ENCODE measurements around the gene NSD2.

The NSD2 gene

GRCh38 chr4:1967512-1968149 lies 96.4 kb downstream of the NSD2 start:
- no peaks in the 10 kb centered on the region for H3K27me3 ChIP-seq (ENCODE audit: control insufficient read depth, insufficient read depth, low read length, poor library complexity, severe bottlenecking)
- no peak overlapping the region for H3K4me3 ChIP-seq (ENCODE audit: insufficient read depth, low read depth, low read length)
- H3K4me1 ChIP-seq (ENCODE audit: control insufficient read depth, insufficient read depth, low read length), result no peaks in the 10 kb centered on the region
- H3K9me3 ChIP-seq (ENCODE audit: control insufficient read depth, low read length), result no peaks in the 10 kb centered on the region
- no peak overlapping the region for H3K27ac ChIP-seq (ENCODE audit: insufficient read depth, low read depth, low read length, poor library complexity, severe bottlenecking)
- WGBS, 2 experiments, result 94 to 97% methylated on average over 5 of the region's 5 CpGs
- peaks cover 56% of the 10 kb centered on the region for H3K36me3 ChIP-seq (ENCODE audit: control insufficient read depth, insufficient read depth, low read length)

- no peak overlapping the region for H3K4me3 ChIP-seq (ENCODE audit: insufficient read depth, low read depth, low read length)
- no peaks in the 10 kb centered on the region for H3K27me3 ChIP-seq (ENCODE audit: control insufficient read depth, insufficient read depth, low read length, poor library complexity, severe bottlenecking)
- H3K9me3 ChIP-seq (ENCODE audit: control insufficient read depth, low read length), result no peaks in the 10 kb centered on the region
- H3K4me1 ChIP-seq (ENCODE audit: control insufficient read depth, insufficient read depth, low read length), result no peaks in the 10 kb centered on the region
- WGBS, 2 experiments, result 93 to 96% methylated on average over 7 of the region's 7 CpGs
- peaks cover 52% of the 10 kb centered on the region for H3K36me3 ChIP-seq (ENCODE audit: control insufficient read depth, insufficient read depth, low read length)
- H3K27ac ChIP-seq (ENCODE audit: insufficient read depth, low read depth, low read length, poor library complexity, severe bottlenecking), result no peak overlapping the region
These were observed 97.6 kb downstream of the NSD2 start for GRCh38 chr4:1968686-1969295.

- Histone ChIP-seq H3K36me3 (ENCODE audit: control insufficient read depth, insufficient read depth, low read length) (peaks cover 56% of the 10 kb centered on the region), H3K4me1 (ENCODE audit: control insufficient read depth, insufficient read depth, low read length) (no peaks in the 10 kb centered on the region), H3K4me3 (ENCODE audit: insufficient read depth, low read depth, low read length) (no peak overlapping the region), H3K27ac (ENCODE audit: insufficient read depth, low read depth, low read length, poor library complexity, severe bottlenecking) (no peak overlapping the region), H3K9me3 (ENCODE audit: control insufficient read depth, low read length) (no peaks in the 10 kb centered on the region), H3K27me3 (ENCODE audit: control insufficient read depth, insufficient read depth, low read length, poor library complexity, severe bottlenecking) (no peaks in the 10 kb centered on the region)
- WGBS, 2 experiments, result 96 to 97% methylated on average over 17 of the region's 17 CpGs
These were observed 98.9 kb downstream of the NSD2 start for GRCh38 chr4:1969928-1970723.

GRCh38 chr4:1970926-1971325 lies 99.7 kb downstream of the NSD2 start:
- peaks cover 55% of the 10 kb centered on the region for H3K36me3 ChIP-seq (ENCODE audit: control insufficient read depth, insufficient read depth, low read length)
- WGBS, 2 experiments, result 94 to 95% methylated on average over 6 of the region's 6 CpGs
- no peak overlapping the region for H3K27ac ChIP-seq (ENCODE audit: insufficient read depth, low read depth, low read length, poor library complexity, severe bottlenecking)
- no peaks in the 10 kb centered on the region for H3K27me3 ChIP-seq (ENCODE audit: control insufficient read depth, insufficient read depth, low read length, poor library complexity, severe bottlenecking)
- no peaks in the 10 kb centered on the region for H3K4me1 ChIP-seq (ENCODE audit: control insufficient read depth, insufficient read depth, low read length)
- no peaks in the 10 kb centered on the region for H3K9me3 ChIP-seq (ENCODE audit: control insufficient read depth, low read length)
- H3K4me3 ChIP-seq (ENCODE audit: insufficient read depth, low read depth, low read length), result no peak overlapping the region

GRCh38 chr4:1971456-1972200 lies 100.4 kb downstream of the NSD2 start:
- H3K27me3 ChIP-seq (ENCODE audit: control insufficient read depth, insufficient read depth, low read length, poor library complexity, severe bottlenecking), result no peaks in the 10 kb centered on the region
- 96 to 97% methylated on average over 16 of the region's 16 CpGs for WGBS, 2 experiments
- no peak overlapping the region for H3K4me3 ChIP-seq (ENCODE audit: insufficient read depth, low read depth, low read length)
- H3K27ac ChIP-seq (ENCODE audit: insufficient read depth, low read depth, low read length, poor library complexity, severe bottlenecking), result no peak overlapping the region
- H3K4me1 ChIP-seq (ENCODE audit: control insufficient read depth, insufficient read depth, low read length), result no peaks in the 10 kb centered on the region
- H3K36me3 ChIP-seq (ENCODE audit: control insufficient read depth, insufficient read depth, low read length), result peaks cover 61% of the 10 kb centered on the region
- no peaks in the 10 kb centered on the region for H3K9me3 ChIP-seq (ENCODE audit: control insufficient read depth, low read length)

GRCh38 chr4:1972414-1972813 lies 101.2 kb downstream of the NSD2 start:
- Histone ChIP-seq H3K4me1 (ENCODE audit: control insufficient read depth, insufficient read depth, low read length) (no peaks in the 10 kb centered on the region), H3K27ac (ENCODE audit: insufficient read depth, low read depth, low read length, poor library complexity, severe bottlenecking) (no peak overlapping the region), H3K4me3 (ENCODE audit: insufficient read depth, low read depth, low read length) (no peak overlapping the region), H3K9me3 (ENCODE audit: control insufficient read depth, low read length) (no peaks in the 10 kb centered on the region), H3K27me3 (ENCODE audit: control insufficient read depth, insufficient read depth, low read length, poor library complexity, severe bottlenecking) (no peaks in the 10 kb centered on the region), H3K36me3 (ENCODE audit: control insufficient read depth, insufficient read depth, low read length) (peaks cover 69% of the 10 kb centered on the region)
- 96 to 98% methylated on average over 7 to 10 of the region's 10 CpGs for WGBS, 2 experiments

- H3K36me3 ChIP-seq (ENCODE audit: control insufficient read depth, insufficient read depth, low read length), result peaks cover 77% of the 10 kb centered on the region
- no peaks in the 10 kb centered on the region for H3K4me1 ChIP-seq (ENCODE audit: control insufficient read depth, insufficient read depth, low read length)
- H3K27ac ChIP-seq (ENCODE audit: insufficient read depth, low read depth, low read length, poor library complexity, severe bottlenecking), result no peak overlapping the region
- WGBS, 2 experiments, result 96 to 98% methylated on average over 12 of the region's 12 CpGs
- no peak overlapping the region for H3K4me3 ChIP-seq (ENCODE audit: insufficient read depth, low read depth, low read length)
- no peaks in the 10 kb centered on the region for H3K27me3 ChIP-seq (ENCODE audit: control insufficient read depth, insufficient read depth, low read length, poor library complexity, severe bottlenecking)
- H3K9me3 ChIP-seq (ENCODE audit: control insufficient read depth, low read length), result no peaks in the 10 kb centered on the region
These were observed 102.0 kb downstream of the NSD2 start for GRCh38 chr4:1973218-1973617.

- H3K9me3 ChIP-seq (ENCODE audit: control insufficient read depth, low read length), result no peaks in the 10 kb centered on the region
These were observed 102.5 kb downstream of the NSD2 start for GRCh38 chr4:1973661-1974060.

GRCh38 chr4:1974840-1975239 lies 103.6 kb downstream of the NSD2 start:
- Histone ChIP-seq H3K27me3 (ENCODE audit: control insufficient read depth, insufficient read depth, low read length, poor library complexity, severe bottlenecking) (no peaks in the 10 kb centered on the region), H3K9me3 (ENCODE audit: control insufficient read depth, low read length) (no peaks in the 10 kb centered on the region), H3K4me3 (ENCODE audit: insufficient read depth, low read depth, low read length) (no peak overlapping the region), H3K4me1 (ENCODE audit: control insufficient read depth, insufficient read depth, low read length) (no peaks in the 10 kb centered on the region), H3K36me3 (ENCODE audit: control insufficient read depth, insufficient read depth, low read length) (peaks cover 74% of the 10 kb centered on the region), H3K27ac (ENCODE audit: insufficient read depth, low read depth, low read length, poor library complexity, severe bottlenecking) (no peak overlapping the region)
- 96% methylated on average over 8 of the region's 8 CpGs for WGBS, 2 experiments

More at GRCh38 chr4:1973661-1974060, 102.5 kb downstream of the NSD2 start:
- H3K27me3 ChIP-seq (ENCODE audit: control insufficient read depth, insufficient read depth, low read length, poor library complexity, severe bottlenecking), result no peaks in the 10 kb centered on the region
- WGBS, 2 experiments, result 96% methylated on average over 18 of the region's 18 CpGs
- peaks cover 77% of the 10 kb centered on the region for H3K36me3 ChIP-seq (ENCODE audit: control insufficient read depth, insufficient read depth, low read length)
- H3K27ac ChIP-seq (ENCODE audit: insufficient read depth, low read depth, low read length, poor library complexity, severe bottlenecking), result no peak overlapping the region
- no peaks in the 10 kb centered on the region for H3K4me1 ChIP-seq (ENCODE audit: control insufficient read depth, insufficient read depth, low read length)
- no peak overlapping the region for H3K4me3 ChIP-seq (ENCODE audit: insufficient read depth, low read depth, low read length)

- Histone ChIP-seq H3K4me3 (ENCODE audit: insufficient read depth, low read depth, low read length) (no peak overlapping the region), H3K27me3 (ENCODE audit: control insufficient read depth, insufficient read depth, low read length, poor library complexity, severe bottlenecking) (no peaks in the 10 kb centered on the region), H3K4me1 (ENCODE audit: control insufficient read depth, insufficient read depth, low read length) (no peaks in the 10 kb centered on the region), H3K36me3 (ENCODE audit: control insufficient read depth, insufficient read depth, low read length) (peaks cover 74% of the 10 kb centered on the region), H3K9me3 (ENCODE audit: control insufficient read depth, low read length) (no peaks in the 10 kb centered on the region), H3K27ac (ENCODE audit: insufficient read depth, low read depth, low read length, poor library complexity, severe bottlenecking) (no peak overlapping the region)
- WGBS, 2 experiments, result 92 to 94% methylated on average over 14 of the region's 14 CpGs
These were observed 104.2 kb downstream of the NSD2 start for GRCh38 chr4:1975391-1975801.
